Panc1 (cell line): Measurements from ENCODE around the gene RP2.

Experiments used
- POLR2AphosphoS5 ChIP-seq: IDR thresholded peaks from 2 replicates; pipeline ENCODE4 v1.6.1; 2012; ENCODE audit warnings: mild to moderate bottlenecking, low read depth, low read length, moderate library complexity
- TF ChIP-seq, protein P1 (sequence below): fragments of 450-650 bp; IDR thresholded peaks from 2 replicates; pipeline ENCODE4 v1.5.1; 2017; ENCODE audit warnings: mild to moderate bottlenecking
- TF ChIP-seq, protein P2 (sequence below), 2 experiments: IDR thresholded peaks; 2 replicates each; pipeline ENCODE4 v1.6.1; 2011 to 2012; ENCODE audit warnings: low read depth in 2 of 2, control low read depth in 1 of 2, low read length in 1 of 2, mild to moderate bottlenecking in 1 of 2, moderate library complexity in 1 of 2; ENCODE audit not compliant: insufficient read depth in 1 of 2

DNA sequence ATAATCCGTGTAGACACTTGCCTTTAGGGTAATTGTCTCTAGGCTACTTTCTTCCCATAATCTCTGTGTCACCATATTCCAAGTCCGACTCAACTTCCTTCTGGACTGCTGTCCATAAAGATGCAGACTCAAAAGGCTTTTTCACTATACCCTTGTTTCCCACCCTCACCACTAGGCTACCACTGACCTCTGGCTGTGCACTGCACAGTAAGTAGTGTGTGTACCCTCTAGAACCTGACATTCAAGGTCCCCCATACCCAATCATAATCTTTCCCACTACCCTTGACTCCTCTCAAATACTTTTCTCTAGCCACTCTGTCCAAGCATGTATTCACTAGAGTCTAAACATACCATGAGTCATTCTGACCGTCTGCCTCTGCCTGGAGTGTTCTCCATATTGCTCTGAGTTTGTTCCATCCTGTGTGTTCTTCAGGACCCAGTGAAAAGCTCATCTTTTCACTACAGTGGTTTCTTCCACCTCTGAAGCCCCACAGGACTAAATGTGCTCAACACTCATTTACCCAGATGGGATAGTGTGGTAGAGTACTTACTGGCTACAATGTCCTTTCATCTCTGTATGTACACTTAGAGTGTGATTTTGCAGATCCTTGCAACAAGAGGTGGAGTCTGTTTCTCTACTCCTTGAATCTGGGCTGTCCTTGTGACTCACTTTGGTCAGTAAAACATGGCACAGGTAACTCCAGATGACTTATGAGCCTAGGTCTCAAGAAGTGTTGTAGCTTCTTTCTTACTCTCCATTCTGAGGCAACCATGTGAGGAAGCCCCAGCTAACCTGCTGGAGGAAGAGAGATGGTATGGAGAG, 92.8 kb downstream of the RP2 start:
- TF ChIP-seq, protein P1, sequence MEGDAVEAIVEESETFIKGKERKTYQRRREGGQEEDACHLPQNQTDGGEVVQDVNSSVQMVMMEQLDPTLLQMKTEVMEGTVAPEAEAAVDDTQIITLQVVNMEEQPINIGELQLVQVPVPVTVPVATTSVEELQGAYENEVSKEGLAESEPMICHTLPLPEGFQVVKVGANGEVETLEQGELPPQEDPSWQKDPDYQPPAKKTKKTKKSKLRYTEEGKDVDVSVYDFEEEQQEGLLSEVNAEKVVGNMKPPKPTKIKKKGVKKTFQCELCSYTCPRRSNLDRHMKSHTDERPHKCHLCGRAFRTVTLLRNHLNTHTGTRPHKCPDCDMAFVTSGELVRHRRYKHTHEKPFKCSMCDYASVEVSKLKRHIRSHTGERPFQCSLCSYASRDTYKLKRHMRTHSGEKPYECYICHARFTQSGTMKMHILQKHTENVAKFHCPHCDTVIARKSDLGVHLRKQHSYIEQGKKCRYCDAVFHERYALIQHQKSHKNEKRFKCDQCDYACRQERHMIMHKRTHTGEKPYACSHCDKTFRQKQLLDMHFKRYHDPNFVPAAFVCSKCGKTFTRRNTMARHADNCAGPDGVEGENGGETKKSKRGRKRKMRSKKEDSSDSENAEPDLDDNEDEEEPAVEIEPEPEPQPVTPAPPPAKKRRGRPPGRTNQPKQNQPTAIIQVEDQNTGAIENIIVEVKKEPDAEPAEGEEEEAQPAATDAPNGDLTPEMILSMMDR, result no peak
- TF ChIP-seq POLR2AphosphoS5, result no peak
- TF ChIP-seq, protein P2, sequence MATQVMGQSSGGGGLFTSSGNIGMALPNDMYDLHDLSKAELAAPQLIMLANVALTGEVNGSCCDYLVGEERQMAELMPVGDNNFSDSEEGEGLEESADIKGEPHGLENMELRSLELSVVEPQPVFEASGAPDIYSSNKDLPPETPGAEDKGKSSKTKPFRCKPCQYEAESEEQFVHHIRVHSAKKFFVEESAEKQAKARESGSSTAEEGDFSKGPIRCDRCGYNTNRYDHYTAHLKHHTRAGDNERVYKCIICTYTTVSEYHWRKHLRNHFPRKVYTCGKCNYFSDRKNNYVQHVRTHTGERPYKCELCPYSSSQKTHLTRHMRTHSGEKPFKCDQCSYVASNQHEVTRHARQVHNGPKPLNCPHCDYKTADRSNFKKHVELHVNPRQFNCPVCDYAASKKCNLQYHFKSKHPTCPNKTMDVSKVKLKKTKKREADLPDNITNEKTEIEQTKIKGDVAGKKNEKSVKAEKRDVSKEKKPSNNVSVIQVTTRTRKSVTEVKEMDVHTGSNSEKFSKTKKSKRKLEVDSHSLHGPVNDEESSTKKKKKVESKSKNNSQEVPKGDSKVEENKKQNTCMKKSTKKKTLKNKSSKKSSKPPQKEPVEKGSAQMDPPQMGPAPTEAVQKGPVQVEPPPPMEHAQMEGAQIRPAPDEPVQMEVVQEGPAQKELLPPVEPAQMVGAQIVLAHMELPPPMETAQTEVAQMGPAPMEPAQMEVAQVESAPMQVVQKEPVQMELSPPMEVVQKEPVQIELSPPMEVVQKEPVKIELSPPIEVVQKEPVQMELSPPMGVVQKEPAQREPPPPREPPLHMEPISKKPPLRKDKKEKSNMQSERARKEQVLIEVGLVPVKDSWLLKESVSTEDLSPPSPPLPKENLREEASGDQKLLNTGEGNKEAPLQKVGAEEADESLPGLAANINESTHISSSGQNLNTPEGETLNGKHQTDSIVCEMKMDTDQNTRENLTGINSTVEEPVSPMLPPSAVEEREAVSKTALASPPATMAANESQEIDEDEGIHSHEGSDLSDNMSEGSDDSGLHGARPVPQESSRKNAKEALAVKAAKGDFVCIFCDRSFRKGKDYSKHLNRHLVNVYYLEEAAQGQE (IDR thresholded peaks at IDR 0.05; ENCODE audit: insufficient read depth in 1 of 2, low read depth in 2 of 2, low read length in 1 of 2), result no peak
